Measurements from ENCODE around the gene ATAD3A. TPM values are rescaled to one million over a fixed set of nuclear protein-coding genes. Genes with fewer than 3 reads are reported as not detected.
"Not testable (repeated sequence)": the region's sequence is repeated elsewhere in the genome, so short reads cannot be mapped to it uniquely, and the experiment has no call there.

Gene ATAD3A
- total RNA-seq, 1 donor from 2014 or later, result 17.9 TPM

GRCh38 chr1:1517973-1518620, 6.1 kb downstream of the ATAD3A start:
- DNase-seq (ENCODE audit: missing footprints), result peak; percentile 37
- intact Hi-C loops (cut with DNase I), result loop anchor here (10.0 kb wide), 1 partner anchor 57 kb away; the partner anchor contains the start of gene SSU72
- no peak for ATAC-seq

GRCh38 chr1:1518621-1519007, 6.7 kb downstream of the ATAD3A start:
- not testable (repeated sequence) for ATAC-seq
- peak; percentile 27 for DNase-seq (ENCODE audit: missing footprints)
- intact Hi-C loops (cut with DNase I), result loop anchor here (10.0 kb wide), 1 partner anchor 56 kb away; the partner anchor contains the start of gene SSU72

GRCh38 chr1:1519805-1520505, 8.0 kb downstream of the ATAD3A start:
- peak; percentile 45 for DNase-seq (ENCODE audit: missing footprints)
- intact Hi-C loops (cut with DNase I), result loop anchor here (10.0 kb wide), 1 partner anchor 55 kb away; the partner anchor contains the start of gene SSU72
- not testable (repeated sequence) for ATAC-seq

GRCh38 chr1:1521331-1521730, 9.4 kb downstream of the ATAD3A start:
- DNase-seq (ENCODE audit: missing footprints) (peak; percentile 14), ATAC-seq (no peak)
- intact Hi-C loops (cut with DNase I), result no loop called here

- peak; percentile 34 for DNase-seq (ENCODE audit: missing footprints)
- intact Hi-C loops (cut with DNase I); ATAC-seq: not testable (repeated sequence)
Measured at GRCh38 chr1:1522536-1522935, 10.6 kb downstream of the ATAD3A start.

GRCh38 chr1:1523226-1523625, 11.3 kb downstream of the ATAD3A start:
- peak; percentile 33 for DNase-seq (ENCODE audit: missing footprints)
- intact Hi-C loops (cut with DNase I); ATAC-seq: not testable (repeated sequence)

GRCh38 chr1:1523651-1524050, 11.7 kb downstream of the ATAD3A start:
- intact Hi-C loops (cut with DNase I); ATAC-seq: not testable (repeated sequence)
- DNase-seq (ENCODE audit: missing footprints), result peak; percentile 13

- peak; percentile 52 for DNase-seq (ENCODE audit: missing footprints)
- intact Hi-C loops (cut with DNase I); ATAC-seq: not testable (repeated sequence)
Measured at GRCh38 chr1:1524750-1525383, 12.9 kb downstream of the ATAD3A start.

- DNase-seq (ENCODE audit: missing footprints); ATAC-seq; intact Hi-C loops (cut with DNase I): not testable (repeated sequence)
Measured at GRCh38 chr1:1526476-1526875, 14.5 kb downstream of the ATAD3A start.

GRCh38 chr1:1527092-1527816, 15.3 kb downstream of the ATAD3A start:
- intact Hi-C loops (cut with DNase I), result no loop called here
- DNase-seq (ENCODE audit: missing footprints), result no peak
- no peak for ATAC-seq

GRCh38 chr1:1528301-1529267, 16.6 kb downstream of the ATAD3A start:
- ATAC-seq (no peak), DNase-seq (ENCODE audit: missing footprints) (no peak)
- intact Hi-C loops (cut with DNase I), result no loop called here

- ATAC-seq, result no peak
- DNase-seq (ENCODE audit: missing footprints), result no peak
- intact Hi-C loops (cut with DNase I), result no loop called here
Measured at GRCh38 chr1:1529321-1529720, 17.4 kb downstream of the ATAD3A start.

GRCh38 chr1:1529936-1530335, 18.0 kb downstream of the ATAD3A start:
- DNase-seq (ENCODE audit: missing footprints), result no peak
- intact Hi-C loops (cut with DNase I), result no loop called here
- no peak for ATAC-seq

- no peak for DNase-seq (ENCODE audit: missing footprints)
- intact Hi-C loops (cut with DNase I), result no loop called here
- ATAC-seq, result no peak
Measured at GRCh38 chr1:1531947-1532346, 20.0 kb downstream of the ATAD3A start.

- peak; percentile 62 for ATAC-seq
- DNase-seq (ENCODE audit: missing footprints); intact Hi-C loops (cut with DNase I): not testable (repeated sequence)
Measured at GRCh38 chr1:1533176-1533893, 21.4 kb downstream of the ATAD3A start.

- ATAC-seq; intact Hi-C loops (cut with DNase I); DNase-seq (ENCODE audit: missing footprints): not testable (repeated sequence)
Measured at GRCh38 chr1:1533894-1534291, 21.9 kb downstream of the ATAD3A start.

Data from Right ventricle myocardium inferior (tissue), 1 donor.